GM23338 (cell line): ENCODE data around the gene PTPRE. TPM values are rescaled to one million over a fixed set of nuclear protein-coding genes. Genes with fewer than 3 reads are reported as not detected.

Experiments used
- ATAC-seq: fragments of 200-7000 bp; cut with Tn5 transposase; 3 replicates; pipeline ENCODE4 v1.9.1; 2020
- DNase-seq: peaks from one replicate; pipeline ENCODE4 v3.0.0-alpha.2; 2015; ENCODE audit warnings: low spot score
- H2AFZ ChIP-seq: fragments of 200-600 bp; sonication (generic); 2 replicates; pipeline ENCODE4 v1.8.0; 2016; ENCODE audit warnings: antibody characterized with exemption, mild to moderate bottlenecking, moderate library complexity
- H3F3A ChIP-seq: fragments of 200-600 bp; sonication (generic); replicated peaks from 2 replicates; pipeline ENCODE4 v1.8.0; 2017; ENCODE audit warnings: antibody characterized with exemption, mixed run types, low read depth
- H3K27ac ChIP-seq: fragments of 200-600 bp; sonication (generic); 2 replicates; pipeline ENCODE4 v1.6.1; 2016; ENCODE audit warnings: low read depth
- H3K27me3 ChIP-seq: fragments of 200-600 bp; sonication (generic); 2 replicates; pipeline ENCODE4 v1.8.0; 2016; ENCODE audit warnings: mild to moderate bottlenecking, mixed run types, moderate library complexity; ENCODE audit not compliant: insufficient read depth
- H3K36me3 ChIP-seq: fragments of 200-600 bp; sonication (generic); 2 replicates; pipeline ENCODE4 v1.8.0; 2016; ENCODE audit warnings: mild to moderate bottlenecking; ENCODE audit not compliant: insufficient read depth
- H3K4me1 ChIP-seq: fragments of 200-600 bp; sonication (generic); 2 replicates; pipeline ENCODE4 v1.8.0; 2016; ENCODE audit warnings: mild to moderate bottlenecking, moderate library complexity; ENCODE audit not compliant: insufficient read depth
- H3K4me2 ChIP-seq: fragments of 200-600 bp; sonication (generic); 2 replicates; pipeline ENCODE4 v1.7.1; 2017; ENCODE audit warnings: mixed run types
- H3K4me3 ChIP-seq: fragments of 200-600 bp; sonication (generic); 2 replicates; pipeline ENCODE4 v1.6.1; 2016; ENCODE audit warnings: mixed run types
- H3K79me2 ChIP-seq: fragments of 200-600 bp; sonication (generic); replicated peaks from 2 replicates; pipeline ENCODE4 v1.8.0; 2017; ENCODE audit warnings: mild to moderate bottlenecking; ENCODE audit not compliant: insufficient read depth
- H3K9me2 ChIP-seq: fragments of 200-600 bp; sonication (generic); 2 replicates; pipeline ENCODE4 v1.8.0; 2017; ENCODE audit not compliant: insufficient read depth
- H4K20me1 ChIP-seq: fragments of 200-600 bp; sonication (generic); replicated peaks from 2 replicates; pipeline ENCODE4 v1.8.0; 2017; ENCODE audit warnings: mild to moderate bottlenecking; ENCODE audit not compliant: insufficient read depth
- H3K27ac Mint-ChIP-seq: 2 replicates; pipeline ENCODE4 v1.8.0; 2020; ENCODE audit warnings: inconsistent platforms, mild to moderate bottlenecking, moderate library complexity, mixed read lengths
- H3K27me3 Mint-ChIP-seq: 3 replicates; pipeline ENCODE4 v1.8.0; 2022; ENCODE audit warnings: low read depth, mild to moderate bottlenecking, moderate library complexity, mixed read lengths, inconsistent platforms; ENCODE audit not compliant: insufficient read depth, poor library complexity
- H3K36me3 Mint-ChIP-seq: 3 replicates; pipeline ENCODE4 v1.8.0; 2021; ENCODE audit warnings: low read depth, mild to moderate bottlenecking, inconsistent platforms, moderate library complexity, mixed read lengths
- H3K4me1 Mint-ChIP-seq: 3 replicates; pipeline ENCODE4 v1.8.0; 2020; ENCODE audit warnings: mild to moderate bottlenecking, inconsistent platforms, mixed read lengths
- H3K4me3 Mint-ChIP-seq: 3 replicates; pipeline ENCODE4 v1.8.0; 2021; ENCODE audit warnings: moderate library complexity, mild to moderate bottlenecking, inconsistent platforms, mixed read lengths
- H3K9me3 Mint-ChIP-seq: 3 replicates; pipeline ENCODE4 v1.8.0; 2020; ENCODE audit warnings: moderate library complexity, mild to moderate bottlenecking, inconsistent platforms, mixed read lengths
- CREB1 ChIP-seq: fragments of 250-450 bp; sonication (Bioruptor Pico); IDR thresholded peaks from 2 replicates; pipeline ENCODE4 v1.5.0; 2020; ENCODE audit warnings: low read depth, mild to moderate bottlenecking, moderate library complexity
- EZH2 ChIP-seq: fragments of 200-600 bp; sonication (generic); IDR thresholded peaks from one replicate; pipeline ENCODE4 v1.8.0; 2017; ENCODE audit warnings: antibody characterized with exemption, mild to moderate bottlenecking, low read depth; ENCODE audit not compliant: unreplicated experiment
- EZH2phosphoT487 ChIP-seq: fragments of 200-600 bp; sonication (generic); IDR thresholded peaks from one replicate; pipeline ENCODE4 v1.8.1; 2018; ENCODE audit warnings: antibody characterized with exemption; ENCODE audit not compliant: unreplicated experiment
- JUNB ChIP-seq: IDR thresholded peaks from one replicate; pipeline ENCODE4 v1.6.1; 2016; ENCODE audit warnings: antibody characterized with exemption; ENCODE audit not compliant: unreplicated experiment
- NANOG ChIP-seq: IDR thresholded peaks from 2 replicates; pipeline ENCODE4 v1.6.1; 2016; ENCODE audit warnings: antibody characterized with exemption, borderline replicate concordance
- POLR2AphosphoS5 ChIP-seq: IDR thresholded peaks from 2 replicates; pipeline ENCODE4 v1.6.1; 2016; ENCODE audit warnings: antibody characterized with exemption, low read depth
- STAT1 ChIP-seq: IDR thresholded peaks from one replicate; pipeline ENCODE4 v1.6.1; 2016; ENCODE audit warnings: antibody characterized with exemption; ENCODE audit not compliant: unreplicated experiment
- ZNF114 ChIP-seq: fragments of 250-450 bp; sonication (Bioruptor Pico); IDR thresholded peaks from 2 replicates; pipeline ENCODE4 v1.5.0; 2020; ENCODE audit warnings: mild to moderate bottlenecking, moderate library complexity
- ZNF331 ChIP-seq: fragments of 250-450 bp; sonication (Bioruptor Pico); IDR thresholded peaks from 2 replicates; pipeline ENCODE4 v1.5.0; 2020; ENCODE audit warnings: low read depth, mild to moderate bottlenecking, moderate library complexity
- polyA plus RNA-seq: library from polyadenylated mRNA; unstranded; fragments of >200 nt; fragmentation: Nextera tagmentation; extraction: Ambion mirVana; gene quantifications from 2 replicates; pipeline ENCODE4 v1.2.1, GENCODE V29; 2016
- total RNA-seq: library from RNA; depleted of rRNA; stranded (reverse); fragments of >200 nt; shearing (Covaris generic); gene quantifications from 2 replicates; pipeline ENCODE4 v1.2.3, GENCODE V29; 2014
- TF ChIP-seq, protein P1 (sequence below): IDR thresholded peaks from one replicate; pipeline ENCODE4 v1.6.1; 2018; ENCODE audit warnings: antibody characterized with exemption; ENCODE audit not compliant: unreplicated experiment
- TF ChIP-seq, protein P2 (sequence below), 2 experiments: fragments of 200-600 bp in 1 of 2; sonication (generic) in 1 of 2; conservative IDR thresholded peaks; 2 replicates each; pipeline versions ENCODE4 v1.5.1 to v1.6.1; 2016 to 2017; ENCODE audit warnings: antibody characterized with exemption in 2 of 2, low read depth in 2 of 2, mild to moderate bottlenecking in 2 of 2, moderate library complexity in 1 of 2
- TF ChIP-seq, protein P3 (sequence below): fragments of 250-450 bp; sonication (Bioruptor Pico); IDR thresholded peaks from 2 replicates; pipeline ENCODE4 v1.5.0; 2020; ENCODE audit warnings: mild to moderate bottlenecking, moderate library complexity
- TF ChIP-seq, protein P4 (sequence below): IDR thresholded peaks from 2 replicates; pipeline ENCODE4 v1.6.1; 2016; ENCODE audit warnings: antibody characterized with exemption

The PTPRE gene
- total and polyA plus RNA-seq, 2 experiments from 2014 or later, result 0.34 to 0.42 TPM

DNA sequence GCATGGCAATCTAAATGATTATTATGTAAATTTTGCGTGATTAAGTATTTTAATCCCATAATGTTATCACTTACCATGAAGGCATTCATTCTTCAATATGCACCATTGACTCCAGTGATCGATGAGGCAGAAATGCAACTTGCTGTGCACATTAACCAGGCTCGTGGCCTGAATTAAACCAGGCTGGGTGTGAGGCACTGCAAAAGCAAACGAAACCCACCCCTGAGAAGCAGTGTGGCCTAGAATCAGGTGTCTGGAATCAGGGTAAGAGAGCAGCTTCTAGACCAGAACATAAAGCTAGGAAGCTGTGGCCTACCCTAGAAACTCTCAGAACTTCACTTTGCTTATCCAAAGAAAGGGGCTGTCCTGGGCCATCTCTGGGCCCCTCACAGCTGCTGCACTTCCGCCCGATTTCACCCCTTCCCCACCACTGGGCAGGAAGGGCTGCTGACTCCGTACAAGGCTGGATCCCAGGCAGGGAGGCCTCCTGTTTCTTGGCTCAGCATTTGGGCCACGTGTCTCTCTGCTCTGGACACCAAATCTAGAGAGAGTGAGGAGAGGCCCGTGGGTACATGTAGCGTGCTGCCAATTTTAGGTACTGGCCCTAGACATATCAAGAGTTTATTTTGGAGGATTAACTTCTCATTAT, 4.4 kb downstream of the PTPRE start:
- Histone ChIP-seq H3K79me2 (no peaks in the 10 kb centered on the region), H3K36me3 (no peaks in the 10 kb centered on the region), H2AFZ (peak overlapping the region; percentile 72; the same call in 1 of the 2 replicates), H3K4me3 (no peak overlapping the region), H4K20me1 (no peaks in the 10 kb centered on the region), H3K9me2 (no peaks in the 10 kb centered on the region), H3K4me1 (no peaks in the 10 kb centered on the region), H3K27ac (no peak overlapping the region), H3K27me3 (peaks cover 9% of the 10 kb centered on the region), H3K4me2 (no peak overlapping the region), H3F3A (no peaks in the 10 kb centered on the region)
- TF ChIP-seq, protein P1, sequence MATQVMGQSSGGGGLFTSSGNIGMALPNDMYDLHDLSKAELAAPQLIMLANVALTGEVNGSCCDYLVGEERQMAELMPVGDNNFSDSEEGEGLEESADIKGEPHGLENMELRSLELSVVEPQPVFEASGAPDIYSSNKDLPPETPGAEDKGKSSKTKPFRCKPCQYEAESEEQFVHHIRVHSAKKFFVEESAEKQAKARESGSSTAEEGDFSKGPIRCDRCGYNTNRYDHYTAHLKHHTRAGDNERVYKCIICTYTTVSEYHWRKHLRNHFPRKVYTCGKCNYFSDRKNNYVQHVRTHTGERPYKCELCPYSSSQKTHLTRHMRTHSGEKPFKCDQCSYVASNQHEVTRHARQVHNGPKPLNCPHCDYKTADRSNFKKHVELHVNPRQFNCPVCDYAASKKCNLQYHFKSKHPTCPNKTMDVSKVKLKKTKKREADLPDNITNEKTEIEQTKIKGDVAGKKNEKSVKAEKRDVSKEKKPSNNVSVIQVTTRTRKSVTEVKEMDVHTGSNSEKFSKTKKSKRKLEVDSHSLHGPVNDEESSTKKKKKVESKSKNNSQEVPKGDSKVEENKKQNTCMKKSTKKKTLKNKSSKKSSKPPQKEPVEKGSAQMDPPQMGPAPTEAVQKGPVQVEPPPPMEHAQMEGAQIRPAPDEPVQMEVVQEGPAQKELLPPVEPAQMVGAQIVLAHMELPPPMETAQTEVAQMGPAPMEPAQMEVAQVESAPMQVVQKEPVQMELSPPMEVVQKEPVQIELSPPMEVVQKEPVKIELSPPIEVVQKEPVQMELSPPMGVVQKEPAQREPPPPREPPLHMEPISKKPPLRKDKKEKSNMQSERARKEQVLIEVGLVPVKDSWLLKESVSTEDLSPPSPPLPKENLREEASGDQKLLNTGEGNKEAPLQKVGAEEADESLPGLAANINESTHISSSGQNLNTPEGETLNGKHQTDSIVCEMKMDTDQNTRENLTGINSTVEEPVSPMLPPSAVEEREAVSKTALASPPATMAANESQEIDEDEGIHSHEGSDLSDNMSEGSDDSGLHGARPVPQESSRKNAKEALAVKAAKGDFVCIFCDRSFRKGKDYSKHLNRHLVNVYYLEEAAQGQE, result no peak
- TF ChIP-seq EZH2phosphoT487 (no peak), JUNB (no peak), STAT1 (no peak), ZNF114 (no peak), ZNF331 (CRISPR knock-in tag) (no peak), NANOG (no peak), CREB1 (CRISPR knock-in tag) (no peak), POLR2AphosphoS5 (no peak), EZH2 (no peak)
- TF ChIP-seq, protein P2, sequence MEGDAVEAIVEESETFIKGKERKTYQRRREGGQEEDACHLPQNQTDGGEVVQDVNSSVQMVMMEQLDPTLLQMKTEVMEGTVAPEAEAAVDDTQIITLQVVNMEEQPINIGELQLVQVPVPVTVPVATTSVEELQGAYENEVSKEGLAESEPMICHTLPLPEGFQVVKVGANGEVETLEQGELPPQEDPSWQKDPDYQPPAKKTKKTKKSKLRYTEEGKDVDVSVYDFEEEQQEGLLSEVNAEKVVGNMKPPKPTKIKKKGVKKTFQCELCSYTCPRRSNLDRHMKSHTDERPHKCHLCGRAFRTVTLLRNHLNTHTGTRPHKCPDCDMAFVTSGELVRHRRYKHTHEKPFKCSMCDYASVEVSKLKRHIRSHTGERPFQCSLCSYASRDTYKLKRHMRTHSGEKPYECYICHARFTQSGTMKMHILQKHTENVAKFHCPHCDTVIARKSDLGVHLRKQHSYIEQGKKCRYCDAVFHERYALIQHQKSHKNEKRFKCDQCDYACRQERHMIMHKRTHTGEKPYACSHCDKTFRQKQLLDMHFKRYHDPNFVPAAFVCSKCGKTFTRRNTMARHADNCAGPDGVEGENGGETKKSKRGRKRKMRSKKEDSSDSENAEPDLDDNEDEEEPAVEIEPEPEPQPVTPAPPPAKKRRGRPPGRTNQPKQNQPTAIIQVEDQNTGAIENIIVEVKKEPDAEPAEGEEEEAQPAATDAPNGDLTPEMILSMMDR (conservative IDR thresholded peaks at IDR 0.05; ENCODE audit: low read depth in 2 of 2), result no peak
- TF ChIP-seq, protein P3, sequence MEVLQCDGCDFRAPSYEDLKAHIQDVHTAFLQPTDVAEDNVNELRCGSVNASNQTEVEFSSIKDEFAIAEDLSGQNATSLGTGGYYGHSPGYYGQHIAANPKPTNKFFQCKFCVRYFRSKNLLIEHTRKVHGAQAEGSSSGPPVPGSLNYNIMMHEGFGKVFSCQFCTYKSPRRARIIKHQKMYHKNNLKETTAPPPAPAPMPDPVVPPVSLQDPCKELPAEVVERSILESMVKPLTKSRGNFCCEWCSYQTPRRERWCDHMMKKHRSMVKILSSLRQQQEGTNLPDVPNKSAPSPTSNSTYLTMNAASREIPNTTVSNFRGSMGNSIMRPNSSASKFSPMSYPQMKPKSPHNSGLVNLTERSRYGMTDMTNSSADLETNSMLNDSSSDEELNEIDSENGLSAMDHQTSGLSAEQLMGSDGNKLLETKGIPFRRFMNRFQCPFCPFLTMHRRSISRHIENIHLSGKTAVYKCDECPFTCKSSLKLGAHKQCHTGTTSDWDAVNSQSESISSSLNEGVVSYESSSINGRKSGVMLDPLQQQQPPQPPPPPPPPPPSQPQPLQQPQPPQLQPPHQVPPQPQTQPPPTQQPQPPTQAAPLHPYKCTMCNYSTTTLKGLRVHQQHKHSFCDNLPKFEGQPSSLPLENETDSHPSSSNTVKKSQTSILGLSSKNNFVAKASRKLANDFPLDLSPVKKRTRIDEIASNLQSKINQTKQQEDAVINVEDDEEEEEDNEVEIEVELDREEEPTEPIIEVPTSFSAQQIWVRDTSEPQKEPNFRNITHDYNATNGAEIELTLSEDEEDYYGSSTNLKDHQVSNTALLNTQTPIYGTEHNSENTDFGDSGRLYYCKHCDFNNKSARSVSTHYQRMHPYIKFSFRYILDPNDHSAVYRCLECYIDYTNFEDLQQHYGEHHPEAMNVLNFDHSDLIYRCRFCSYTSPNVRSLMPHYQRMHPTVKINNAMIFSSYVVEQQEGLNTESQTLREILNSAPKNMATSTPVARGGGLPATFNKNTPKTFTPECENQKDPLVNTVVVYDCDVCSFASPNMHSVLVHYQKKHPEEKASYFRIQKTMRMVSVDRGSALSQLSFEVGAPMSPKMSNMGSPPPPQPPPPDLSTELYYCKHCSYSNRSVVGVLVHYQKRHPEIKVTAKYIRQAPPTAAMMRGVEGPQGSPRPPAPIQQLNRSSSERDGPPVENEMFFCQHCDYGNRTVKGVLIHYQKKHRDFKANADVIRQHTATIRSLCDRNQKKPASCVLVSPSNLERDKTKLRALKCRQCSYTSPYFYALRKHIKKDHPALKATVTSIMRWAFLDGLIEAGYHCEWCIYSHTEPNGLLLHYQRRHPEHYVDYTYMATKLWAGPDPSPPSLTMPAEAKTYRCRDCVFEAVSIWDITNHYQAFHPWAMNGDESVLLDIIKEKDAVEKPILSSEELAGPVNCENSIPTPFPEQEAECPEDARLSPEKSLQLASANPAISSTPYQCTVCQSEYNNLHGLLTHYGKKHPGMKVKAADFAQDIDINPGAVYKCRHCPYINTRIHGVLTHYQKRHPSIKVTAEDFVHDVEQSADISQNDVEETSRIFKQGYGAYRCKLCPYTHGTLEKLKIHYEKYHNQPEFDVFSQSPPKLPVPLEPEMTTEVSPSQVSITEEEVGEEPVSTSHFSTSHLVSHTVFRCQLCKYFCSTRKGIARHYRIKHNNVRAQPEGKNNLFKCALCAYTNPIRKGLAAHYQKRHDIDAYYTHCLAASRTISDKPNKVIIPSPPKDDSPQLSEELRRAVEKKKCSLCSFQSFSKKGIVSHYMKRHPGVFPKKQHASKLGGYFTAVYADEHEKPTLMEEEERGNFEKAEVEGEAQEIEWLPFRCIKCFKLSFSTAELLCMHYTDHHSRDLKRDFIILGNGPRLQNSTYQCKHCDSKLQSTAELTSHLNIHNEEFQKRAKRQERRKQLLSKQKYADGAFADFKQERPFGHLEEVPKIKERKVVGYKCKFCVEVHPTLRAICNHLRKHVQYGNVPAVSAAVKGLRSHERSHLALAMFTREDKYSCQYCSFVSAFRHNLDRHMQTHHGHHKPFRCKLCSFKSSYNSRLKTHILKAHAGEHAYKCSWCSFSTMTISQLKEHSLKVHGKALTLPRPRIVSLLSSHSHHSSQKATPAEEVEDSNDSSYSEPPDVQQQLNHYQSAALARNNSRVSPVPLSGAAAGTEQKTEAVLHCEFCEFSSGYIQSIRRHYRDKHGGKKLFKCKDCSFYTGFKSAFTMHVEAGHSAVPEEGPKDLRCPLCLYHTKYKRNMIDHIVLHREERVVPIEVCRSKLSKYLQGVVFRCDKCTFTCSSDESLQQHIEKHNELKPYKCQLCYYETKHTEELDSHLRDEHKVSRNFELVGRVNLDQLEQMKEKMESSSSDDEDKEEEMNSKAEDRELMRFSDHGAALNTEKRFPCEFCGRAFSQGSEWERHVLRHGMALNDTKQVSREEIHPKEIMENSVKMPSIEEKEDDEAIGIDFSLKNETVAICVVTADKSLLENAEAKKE (CRISPR knock-in tag), result no peak
- TF ChIP-seq, protein P4, sequence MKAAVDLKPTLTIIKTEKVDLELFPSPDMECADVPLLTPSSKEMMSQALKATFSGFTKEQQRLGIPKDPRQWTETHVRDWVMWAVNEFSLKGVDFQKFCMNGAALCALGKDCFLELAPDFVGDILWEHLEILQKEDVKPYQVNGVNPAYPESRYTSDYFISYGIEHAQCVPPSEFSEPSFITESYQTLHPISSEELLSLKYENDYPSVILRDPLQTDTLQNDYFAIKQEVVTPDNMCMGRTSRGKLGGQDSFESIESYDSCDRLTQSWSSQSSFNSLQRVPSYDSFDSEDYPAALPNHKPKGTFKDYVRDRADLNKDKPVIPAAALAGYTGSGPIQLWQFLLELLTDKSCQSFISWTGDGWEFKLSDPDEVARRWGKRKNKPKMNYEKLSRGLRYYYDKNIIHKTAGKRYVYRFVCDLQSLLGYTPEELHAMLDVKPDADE, result no peak
- no peak for DNase-seq
- Mint-ChIP-seq H3K36me3 (no peaks in the 10 kb centered on the region), H3K27me3 (peaks cover 12% of the 10 kb centered on the region), H3K9me3 (no peaks in the 10 kb centered on the region), H3K4me1 (peaks cover 2% of the 10 kb centered on the region; the same call in 2 of the 3 replicates), H3K4me3 (no peak overlapping the region), H3K27ac (no peak overlapping the region; the same call in 1 of the 2 replicates)
- no peak for ATAC-seq
